ENCODE measurements around the gene SNX33.

GRCh38 chr15:75695220-75695619 is 47.5 kb downstream of the SNX33 start:
- TF ChIP-seq CTCF (IDR thresholded peaks at IDR 0.05): no peak
- TF ChIP-seq MAFK (IDR thresholded peaks at IDR 0.05; ENCODE audit: partially characterized antibody): no peak
- no peak for TF ChIP-seq ELK1 (IDR thresholded peaks at IDR 0.05; ENCODE audit: low read depth, low read length)
- TF ChIP-seq EP300 (IDR thresholded peaks at IDR 0.05): no peak
- no peak for TF ChIP-seq MAZ (IDR thresholded peaks at IDR 0.05; ENCODE audit: borderline replicate concordance, low read depth, low read length)
- no peak for TF ChIP-seq POLR2A (IDR thresholded peaks at IDR 0.05; ENCODE audit: low read length)

All from A549 (cell line).